ENCODE measurements around the gene ATAD3B.

The ATAD3B gene

DNA sequence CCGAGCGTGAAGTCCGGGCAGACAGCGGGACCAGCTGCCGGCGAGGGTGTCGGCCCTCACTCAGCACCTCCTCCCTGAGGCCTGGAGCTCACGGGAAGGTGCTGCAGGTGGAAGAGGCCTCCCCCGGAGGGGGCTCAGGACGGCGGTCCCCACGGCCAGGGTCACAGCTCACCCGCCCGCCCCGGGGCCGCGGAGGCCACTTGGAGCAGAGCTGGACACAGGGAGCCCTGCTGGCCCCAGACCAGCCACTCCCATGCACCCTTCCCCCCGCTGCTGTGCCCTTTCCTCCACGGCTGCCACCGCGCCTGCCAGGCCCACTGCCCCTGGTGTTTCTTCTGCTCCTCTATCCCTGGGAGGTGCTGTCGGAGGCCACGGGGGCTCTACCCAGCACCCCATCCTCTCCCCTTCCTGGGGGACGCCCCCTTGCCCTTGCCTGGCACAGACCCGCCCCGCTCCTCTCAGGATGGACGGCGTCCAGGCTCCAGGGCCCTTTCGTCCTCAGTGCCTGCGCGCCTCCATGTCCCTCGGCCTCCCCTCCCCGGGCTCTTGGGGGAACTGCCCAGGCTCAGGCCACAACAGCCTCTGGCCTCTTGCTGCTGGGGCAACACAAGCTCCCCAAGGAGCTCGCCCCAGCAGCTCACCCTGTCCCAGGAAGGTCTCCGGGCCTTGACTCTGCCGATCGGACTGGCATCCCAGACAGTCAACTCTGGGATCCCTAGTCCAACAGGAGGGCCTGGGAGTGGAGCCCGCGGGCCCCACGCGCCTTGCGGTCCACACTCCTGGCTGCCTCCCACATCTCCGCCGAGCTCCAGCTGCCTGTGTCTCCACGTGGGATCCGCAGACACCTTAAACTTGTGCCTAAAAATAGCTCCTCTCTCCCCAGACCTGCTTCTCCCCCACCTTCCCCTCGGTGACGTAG lies 64.7 kb downstream of the ATAD3B start:
- no peak for DNase-seq

DNA sequence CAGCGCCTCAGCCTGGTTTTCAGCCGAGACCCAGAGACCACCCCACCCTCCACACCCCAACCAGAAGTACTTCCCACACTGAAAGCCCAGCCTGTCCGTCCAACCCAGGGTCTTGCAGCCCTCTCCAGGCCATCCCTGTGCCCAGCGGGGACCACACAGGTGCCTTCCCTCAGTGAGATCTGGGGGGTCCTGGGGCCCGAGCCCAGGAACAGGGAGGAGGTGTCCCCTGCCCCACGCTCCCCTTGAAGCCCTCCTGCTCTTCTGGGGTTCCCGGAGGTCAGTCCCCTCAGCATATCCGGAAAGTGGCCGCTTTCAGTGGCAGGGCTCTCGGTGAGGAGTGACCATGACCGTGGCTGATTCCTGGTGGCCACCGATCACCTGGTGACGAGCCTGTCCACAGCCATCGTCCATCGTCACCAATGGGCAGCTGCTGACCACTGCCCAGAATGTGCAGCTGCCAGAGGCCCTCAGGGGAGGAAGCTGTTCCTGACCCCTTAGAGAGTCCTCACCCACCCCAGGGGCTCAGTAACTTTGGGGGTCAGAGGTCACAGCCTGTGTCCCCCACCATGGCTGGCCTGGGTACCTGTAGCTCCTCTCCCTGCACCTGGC lies 65.5 kb downstream of the ATAD3B start:
- DNase-seq = no peak

DNA sequence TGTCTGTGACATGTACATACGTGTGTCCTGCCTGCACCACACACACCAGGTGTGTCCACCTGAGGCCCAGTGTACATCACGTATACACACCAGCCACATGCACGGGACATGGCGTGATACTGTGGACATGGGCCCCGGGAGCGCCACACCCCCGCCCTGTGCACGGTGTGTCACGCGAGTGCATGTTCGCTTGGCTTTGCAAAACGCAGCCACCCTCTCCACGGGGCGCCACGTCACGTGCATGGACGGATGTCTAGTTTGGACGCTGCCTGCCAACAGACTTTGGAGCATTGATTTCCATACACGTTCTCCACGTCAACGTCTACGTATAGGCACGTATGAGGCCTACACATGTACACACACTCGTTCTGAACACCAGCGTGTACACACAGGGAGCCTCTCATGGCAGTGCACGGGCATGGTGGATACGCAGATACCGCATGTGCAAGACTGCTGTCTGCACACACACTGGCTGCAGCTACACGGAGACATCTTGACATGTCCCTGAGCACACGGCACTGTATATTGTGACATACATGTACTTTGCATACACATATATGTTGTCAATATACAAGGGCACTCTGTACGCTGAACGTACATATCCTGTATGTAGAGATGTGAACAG lies 66.2 kb downstream of the ATAD3B start:
- no peak for DNase-seq

DNA sequence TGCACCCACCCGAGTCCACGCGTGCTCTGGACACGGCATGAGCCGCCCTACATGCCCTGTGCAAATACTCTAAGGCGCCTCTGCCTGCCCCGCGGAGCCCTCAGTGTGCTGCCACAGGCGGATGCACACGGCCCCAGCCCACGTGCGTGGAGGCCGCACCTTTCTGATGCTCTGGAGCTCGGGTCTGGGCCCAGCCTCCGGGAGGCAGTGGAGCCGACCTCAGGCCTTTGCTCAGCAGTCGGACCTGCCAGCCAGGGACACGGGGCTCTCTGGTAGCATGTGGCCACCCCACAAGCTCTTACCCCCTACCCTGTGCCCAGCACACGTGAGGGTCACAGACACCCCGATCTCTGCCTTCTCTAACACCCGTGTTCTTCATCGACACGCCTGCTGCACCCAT lies 66.8 kb downstream of the ATAD3B start:
- DNase-seq = no peak

DNA sequence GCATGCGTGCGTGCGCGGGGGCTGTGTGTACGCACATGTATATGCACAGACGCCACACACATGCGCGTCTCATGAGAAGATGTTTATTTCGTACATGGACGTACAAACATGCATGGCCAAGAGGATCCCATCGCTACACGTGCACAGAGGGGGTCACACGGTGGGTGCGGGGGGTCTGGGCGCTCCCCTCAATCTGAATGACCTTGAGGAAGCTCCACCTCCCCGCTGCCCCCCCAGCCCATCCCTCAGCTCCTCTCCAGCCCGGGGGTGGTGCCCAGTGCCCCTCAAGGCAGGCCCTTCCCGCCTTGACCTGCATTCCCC lies 67.4 kb downstream of the ATAD3B start:
- DNase-seq = no peak

DNA sequence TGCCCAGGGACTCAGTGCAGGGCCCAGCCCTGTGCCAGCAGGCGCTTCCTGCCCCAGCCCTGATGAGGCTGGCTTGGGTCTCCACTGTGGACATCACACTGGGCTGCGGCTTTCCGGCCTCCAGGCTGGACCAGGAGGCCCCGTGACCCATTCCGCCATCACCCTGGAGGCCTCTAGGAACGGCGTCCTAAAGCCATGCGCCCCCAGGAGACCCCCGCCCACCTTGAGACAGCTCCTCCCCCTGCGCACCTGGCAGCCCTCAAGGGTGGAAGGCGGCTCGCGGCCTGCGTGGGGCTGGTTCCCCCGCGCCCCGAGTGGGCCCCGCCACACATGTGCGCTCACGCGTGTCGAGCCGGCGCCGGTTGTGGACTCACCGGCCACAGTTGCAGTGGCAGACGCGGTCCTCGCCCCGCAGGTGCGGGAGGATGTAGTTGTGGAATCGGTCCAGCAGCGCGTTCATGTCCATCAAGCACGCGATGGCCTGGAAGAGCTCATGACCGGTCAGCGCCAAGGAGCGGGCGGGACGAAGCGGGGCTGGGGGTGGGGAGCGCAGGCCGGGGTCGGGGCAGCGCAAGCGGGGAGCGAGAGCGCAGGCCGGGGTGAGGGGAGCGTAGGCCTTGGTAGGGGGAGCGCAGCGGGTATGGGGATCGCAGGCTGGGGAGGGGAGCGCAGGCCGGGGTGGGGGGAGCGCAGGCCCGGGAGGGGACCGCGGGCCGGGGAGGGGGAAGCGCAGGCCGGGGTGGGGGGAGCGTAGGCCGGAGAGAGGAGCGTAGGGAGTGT lies 67.9 kb downstream of the ATAD3B start:
- no peak for DNase-seq

DNA sequence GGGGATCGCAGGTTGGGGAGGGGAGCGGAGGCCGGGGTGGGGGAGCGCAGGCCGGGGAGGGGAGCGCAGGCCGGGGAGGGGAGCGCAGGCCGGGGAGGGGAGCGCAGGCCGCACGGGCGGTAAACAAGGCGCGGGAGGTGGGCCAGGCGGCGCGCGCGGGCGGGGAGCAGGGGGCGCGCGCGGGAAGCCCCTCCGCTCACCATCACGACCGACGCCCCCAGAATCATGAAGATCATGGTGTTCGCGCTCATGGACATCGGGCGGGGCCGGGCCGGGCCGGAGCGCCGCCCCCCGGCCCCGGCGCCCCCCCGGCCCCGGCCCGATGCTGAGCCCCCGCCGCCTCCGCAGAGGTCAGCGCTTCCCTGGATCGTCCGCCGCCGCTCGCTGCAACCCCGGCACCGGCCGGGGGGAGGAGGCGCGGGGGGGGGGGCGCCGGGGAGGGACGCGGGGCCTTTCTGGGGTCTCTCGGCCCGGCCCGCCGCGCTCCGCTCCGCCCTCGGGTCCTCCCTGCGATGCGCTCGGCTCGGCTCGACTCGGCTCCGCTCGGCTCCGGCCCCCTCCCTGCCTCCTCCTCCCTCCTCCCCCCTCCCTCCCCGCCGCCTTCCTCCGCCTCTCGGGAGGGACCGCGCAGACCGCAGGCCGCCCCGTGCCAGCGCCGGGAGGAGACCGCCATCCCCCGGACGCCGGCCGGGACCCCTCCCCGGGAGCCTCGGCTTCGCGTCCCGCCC lies 68.7 kb downstream of the ATAD3B start, which contains the start of gene TMEM240:
TSS of gene TMEM240 (minus strand) at position 535 of the 728 bp plus-strand sequence. CDS start at position 257, 278 bp downstream.
- DNase-seq = no peak

DNA sequence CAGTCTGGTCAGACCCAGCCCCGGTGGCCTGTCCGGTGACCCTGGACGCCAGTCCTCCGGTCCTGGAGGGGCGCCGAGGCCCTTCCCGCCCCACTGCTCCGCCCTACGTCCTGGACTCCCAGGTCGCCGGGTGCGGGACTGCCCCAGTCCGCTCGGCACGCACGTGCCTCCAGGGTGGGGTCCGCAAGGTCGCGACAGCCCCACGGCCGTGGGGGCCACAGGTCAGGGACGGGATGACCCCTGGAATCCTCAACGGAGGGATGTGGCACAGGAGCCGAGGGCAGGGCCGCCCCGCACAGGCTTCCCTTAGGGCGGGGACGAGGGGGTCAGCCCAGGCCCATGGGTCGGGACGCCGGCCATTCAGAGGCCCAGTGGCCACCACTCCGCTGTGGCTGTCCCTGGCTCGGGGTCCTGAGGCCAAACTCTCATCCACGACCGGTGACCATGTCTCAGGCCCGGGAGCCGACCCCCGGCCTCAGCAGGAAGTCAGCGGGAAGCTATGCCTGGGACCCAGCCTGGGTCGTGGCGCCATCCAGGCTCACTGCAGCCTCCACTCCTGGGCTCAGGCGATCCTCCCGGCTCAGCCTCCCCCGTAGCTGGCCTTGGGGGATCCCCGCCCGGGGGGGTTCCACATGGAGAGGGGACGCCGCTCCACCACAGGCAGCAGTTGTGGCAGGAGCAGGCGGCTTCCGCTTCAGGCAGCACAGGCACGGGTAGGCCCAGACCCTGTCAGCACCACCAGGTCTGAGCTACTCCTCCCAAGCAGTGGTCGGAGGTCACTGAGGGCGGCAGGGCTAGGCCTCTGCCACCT lies 69.5 kb downstream of the ATAD3B start:
- no peak for DNase-seq

DNA sequence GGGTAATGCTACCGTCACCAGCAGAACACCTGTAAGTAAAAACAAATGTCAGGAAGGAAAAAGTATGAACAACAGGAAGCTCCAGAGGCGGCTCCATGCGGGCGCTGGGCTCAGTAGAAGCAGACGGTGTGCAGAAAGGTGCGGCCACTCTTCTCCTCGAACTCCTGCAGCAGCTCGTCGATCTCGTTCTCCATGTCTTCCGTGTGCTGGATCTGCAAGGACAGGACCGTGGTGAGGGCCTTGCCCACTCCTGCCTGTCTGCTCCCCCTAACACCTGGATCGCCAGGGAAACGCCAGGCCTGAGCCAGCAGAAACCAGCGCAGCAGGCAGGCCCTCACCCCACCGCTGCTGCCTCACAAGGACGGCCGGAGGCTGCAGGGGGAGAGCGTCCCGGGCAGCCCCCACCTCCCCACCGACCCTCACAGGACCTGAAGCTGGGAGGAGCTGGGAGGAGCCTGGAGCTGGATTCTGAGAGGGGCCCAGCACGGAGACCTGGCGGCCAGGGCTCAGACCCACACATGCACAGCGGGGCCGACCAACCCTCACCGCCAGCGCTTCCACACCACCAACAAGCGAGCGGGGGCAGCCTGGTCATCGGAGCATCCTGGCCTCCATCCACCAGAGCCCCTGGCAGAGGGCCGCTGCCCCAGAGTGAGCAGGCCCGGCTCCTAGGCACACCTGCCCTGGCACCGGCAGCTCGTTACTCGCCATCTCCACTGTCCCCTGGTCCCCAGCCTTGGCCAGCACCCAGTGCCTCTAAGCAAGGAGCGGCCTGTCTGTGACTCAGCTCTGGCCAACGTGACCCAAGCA lies 70.6 kb downstream of the ATAD3B start:
- DNase-seq = no peak

DNA sequence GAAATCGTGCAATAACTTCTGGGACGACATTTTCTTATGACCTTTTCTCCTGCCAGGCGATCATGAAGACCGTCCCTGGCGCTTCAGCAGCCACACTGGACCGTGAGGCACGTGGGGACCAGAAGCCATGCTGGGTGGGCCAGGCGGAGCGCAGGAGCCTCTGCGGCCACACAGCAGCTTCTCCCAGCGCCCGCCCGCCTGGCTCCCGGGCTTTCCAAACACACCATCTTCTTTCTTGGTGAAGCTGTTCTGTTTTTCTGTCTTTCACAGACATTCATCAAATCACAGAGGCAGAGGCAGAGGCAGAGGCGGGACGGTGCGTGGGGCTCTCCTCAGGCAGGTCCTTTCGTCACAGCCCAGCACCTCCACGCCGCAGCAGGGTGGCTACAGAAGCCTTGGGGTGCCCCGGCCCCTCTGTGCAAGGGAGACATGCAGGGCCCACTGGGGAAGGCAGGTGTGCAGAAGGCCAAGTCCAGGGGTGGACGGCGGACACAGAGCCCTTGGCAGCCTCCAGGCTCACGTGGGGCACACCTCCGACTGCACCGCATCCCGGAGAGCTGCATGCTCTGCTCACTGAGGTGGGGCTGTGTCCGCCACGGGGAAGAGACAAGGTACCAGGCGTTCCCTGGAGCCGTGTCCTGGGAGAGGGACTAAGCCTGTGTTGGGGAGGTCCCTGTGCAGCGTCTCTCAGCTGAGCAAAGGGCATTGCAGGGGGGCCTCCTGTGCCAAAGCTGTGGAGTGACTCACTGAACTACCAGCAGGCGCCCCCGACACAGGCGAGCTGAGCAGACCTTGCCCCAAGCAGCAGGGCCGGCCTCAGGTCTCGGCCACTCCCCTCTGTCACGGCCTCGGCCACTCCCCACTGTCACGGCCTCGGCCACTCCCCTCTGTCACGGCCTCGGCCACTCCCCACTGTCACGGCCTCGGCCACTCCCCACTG lies 71.5 kb downstream of the ATAD3B start:
- DNase-seq = no peak

DNA sequence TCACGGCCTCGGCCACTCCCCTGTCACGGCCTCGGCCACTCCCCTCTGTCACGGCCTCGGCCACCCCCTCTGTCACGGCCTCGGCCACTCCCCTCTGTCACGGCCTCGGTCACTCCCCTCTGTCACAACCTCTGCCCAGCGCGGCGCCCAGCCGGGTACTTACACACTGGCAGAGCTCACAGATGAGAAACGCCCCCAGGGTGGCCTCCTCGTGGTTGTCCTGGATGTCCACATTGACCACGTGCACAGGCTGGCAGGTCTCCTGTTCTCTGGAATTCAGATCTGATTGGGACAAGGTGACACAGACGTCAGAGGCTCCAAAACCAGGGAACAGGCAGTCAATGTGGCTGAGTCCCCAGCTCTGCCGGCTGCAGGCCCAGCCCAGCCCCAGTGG lies 72.1 kb downstream of the ATAD3B start:
- DNase-seq = no peak

DNA sequence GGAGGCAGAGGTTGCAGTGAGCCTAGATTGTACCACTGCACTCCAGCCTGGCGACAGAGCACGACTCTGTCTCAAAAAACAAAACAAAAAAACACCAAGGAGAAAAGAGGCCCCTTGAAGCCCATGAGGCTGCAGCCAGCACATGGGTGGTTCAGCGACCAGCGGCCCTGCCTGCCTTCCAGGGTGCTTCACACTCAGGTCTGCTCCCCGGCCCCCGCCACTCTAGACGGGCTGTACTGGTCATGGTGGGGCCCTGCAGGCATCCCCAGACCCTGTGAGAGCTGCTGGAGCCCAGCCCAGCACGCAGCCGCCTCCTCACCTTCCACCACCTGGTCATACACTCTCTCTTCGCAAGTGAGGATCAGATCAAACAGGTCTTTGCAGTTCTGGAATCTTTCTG lies 73.0 kb downstream of the ATAD3B start:
- no peak for DNase-seq

Measured in suppressor macrophage treated with lipopolysaccharide for 4 hours (primary cell).